Liver (tissue), 9 donors: ENCODE results near the gene FILIP1L. TPM values are rescaled to one million over a fixed set of nuclear protein-coding genes. Genes with fewer than 3 reads are reported as not detected.

Source experiments
- DNase-seq: peaks from one replicate; pipeline ENCODE4 v3.0.0-alpha.2; 2017; ENCODE audit warnings: low spot score
- H3K27ac ChIP-seq, 2 donors: one replicate each; pipeline ENCODE4 v1.7.0; 2013; ENCODE audit warnings: inconsistent platforms in 2 of 2, low read length in 2 of 2, control low read depth in 1 of 2, low read depth in 1 of 2, mild to moderate bottlenecking in 1 of 2
- H3K27me3 ChIP-seq, 4 donors: one replicate each; pipeline versions ENCODE4 v1.6.1 to v1.7.0; 2013; ENCODE audit warnings: low read length in 3 of 4, inconsistent platforms in 1 of 4, mild to moderate bottlenecking in 1 of 4, moderate library complexity in 1 of 4; ENCODE audit not compliant: control insufficient read depth in 4 of 4, insufficient read depth in 4 of 4
- H3K36me3 ChIP-seq, 4 donors: one replicate each; pipeline versions ENCODE4 v1.6.1 to v1.7.0; 2013; ENCODE audit warnings: low read length in 3 of 4, mild to moderate bottlenecking in 3 of 4, low read depth in 1 of 4, moderate library complexity in 1 of 4; ENCODE audit not compliant: control insufficient read depth in 4 of 4, insufficient read depth in 3 of 4
- H3K4me1 ChIP-seq, 4 donors: one replicate each; pipeline versions ENCODE4 v1.6.1 to v1.7.0; 2013; ENCODE audit warnings: low read length in 3 of 4, mild to moderate bottlenecking in 3 of 4, moderate library complexity in 1 of 4; ENCODE audit not compliant: control insufficient read depth in 4 of 4, insufficient read depth in 4 of 4
- H3K4me3 ChIP-seq, 3 donors: one replicate each; pipeline versions ENCODE4 v1.6.1 to v1.7.0; 2013; ENCODE audit warnings: low read length in 3 of 3, control low read depth in 1 of 3, low read depth in 1 of 3, mild to moderate bottlenecking in 1 of 3
- H3K9ac ChIP-seq, 2 donors: one replicate each; pipeline ENCODE4 v1.7.0; 2013; ENCODE audit warnings: low read length in 2 of 2, mild to moderate bottlenecking in 2 of 2, moderate library complexity in 2 of 2, control low read depth in 1 of 2, low read depth in 1 of 2
- H3K9me3 ChIP-seq, 4 donors: one replicate each; pipeline versions ENCODE4 v1.6.1 to v1.7.0; 2013; ENCODE audit warnings: low read length in 3 of 4; ENCODE audit not compliant: control insufficient read depth in 4 of 4
- ATF3 ChIP-seq: IDR thresholded peaks from 2 replicates; pipeline ENCODE4 v1.6.1; 2016; ENCODE audit warnings: antibody characterized with exemption
- CTCF ChIP-seq: fragments of 150-350 bp; IDR thresholded peaks from 2 replicates; pipeline ENCODE4 v1.5.1; 2017; ENCODE audit warnings: improper control_type of control experiment, low read depth, low read length; ENCODE audit not compliant: missing input control
- EGR1 ChIP-seq, 2 donors: IDR thresholded peaks; 2 replicates each; pipeline ENCODE4 v1.6.1; 2016 to 2018; ENCODE audit warnings: antibody characterized with exemption in 2 of 2, low read depth in 2 of 2
- FOXA1 ChIP-seq: IDR thresholded peaks from 2 replicates; pipeline ENCODE4 v1.6.1; 2016; ENCODE audit warnings: antibody characterized with exemption
- FOXA2 ChIP-seq: IDR thresholded peaks from 2 replicates; pipeline ENCODE4 v1.6.1; 2016; ENCODE audit warnings: antibody characterized with exemption
- GABPA ChIP-seq, 2 donors: IDR thresholded peaks in 1 of 2; conservative IDR thresholded peaks in 1 of 2; 2 replicates each; pipeline ENCODE4 v1.6.1; 2016; ENCODE audit warnings: antibody characterized with exemption in 2 of 2, mild to moderate bottlenecking in 1 of 2, moderate library complexity in 1 of 2
- HNF4A ChIP-seq, 2 donors: conservative IDR thresholded peaks; 2 replicates each; pipeline ENCODE4 v1.6.1; 2016; ENCODE audit warnings: antibody characterized with exemption in 2 of 2, mild to moderate bottlenecking in 2 of 2
- HNF4G ChIP-seq: IDR thresholded peaks from 2 replicates; pipeline ENCODE4 v1.6.1; 2016; ENCODE audit warnings: antibody characterized with exemption
- JUND ChIP-seq, 2 donors: IDR thresholded peaks; 2 replicates each; pipeline ENCODE4 v1.6.1; 2016; ENCODE audit warnings: antibody characterized with exemption in 2 of 2
- MAX ChIP-seq: IDR thresholded peaks from 2 replicates; pipeline ENCODE4 v1.6.1; 2016; ENCODE audit warnings: antibody characterized with exemption
- NR2F2 ChIP-seq: IDR thresholded peaks from 2 replicates; pipeline ENCODE4 v1.6.1; 2016; ENCODE audit warnings: antibody characterized with exemption
- RAD21 ChIP-seq, 2 donors: IDR thresholded peaks; 2 replicates each; pipeline ENCODE4 v1.6.1; 2016; ENCODE audit warnings: antibody characterized with exemption in 2 of 2, mild to moderate bottlenecking in 2 of 2
- REST ChIP-seq: IDR thresholded peaks from 2 replicates; pipeline ENCODE4 v1.6.1; 2016; ENCODE audit warnings: antibody characterized with exemption, mild to moderate bottlenecking
- RXRA ChIP-seq, 2 donors: IDR thresholded peaks; 2 replicates each; pipeline ENCODE4 v1.6.1; 2017 to 2018; ENCODE audit warnings: antibody characterized with exemption in 2 of 2, mild to moderate bottlenecking in 1 of 2
- SP1 ChIP-seq: IDR thresholded peaks from 2 replicates; pipeline ENCODE4 v1.6.1; 2018; ENCODE audit warnings: antibody characterized with exemption, mild to moderate bottlenecking
- TAF1 ChIP-seq: conservative IDR thresholded peaks from 2 replicates; pipeline ENCODE4 v1.6.1; 2016; ENCODE audit warnings: antibody characterized with exemption, mild to moderate bottlenecking
- YY1 ChIP-seq: IDR thresholded peaks from 2 replicates; pipeline ENCODE4 v1.6.1; 2016; ENCODE audit warnings: antibody characterized with exemption, mild to moderate bottlenecking
- ZBTB33 ChIP-seq: IDR thresholded peaks from 2 replicates; pipeline ENCODE4 v1.6.1; 2016; ENCODE audit warnings: antibody characterized with exemption
- WGBS: extraction: QIAGEN DNeasy Blood & Tissue Kit; methylation state at CpG from one replicate; pipeline ENCODE4 v1.1.7; 2013; 5-methylcytosine and 5-hydroxymethylcytosine counted together
- polyA plus RNA-seq, 2 donors: library from polyadenylated mRNA; stranded (reverse) in 1 of 2; unstranded in 1 of 2; fragments of 200-250 nt in 1 of 2; fragments of >200 nt in 1 of 2; fragmentation: Nextera tagmentation in 1 of 2; extraction: Ambion mirVana in 1 of 2; gene quantifications; one replicate each; pipeline versions ENCODE4 v1.2.1 to v1.2.3, GENCODE V29; 2013 to 2015
- total RNA-seq, 2 donors: library from RNA; depleted of rRNA; stranded (reverse); fragments of >200 nt; gene quantifications; one replicate each; pipeline ENCODE4 v1.2.3, GENCODE V29; 2014
- donor health status: healthy.
- donor health status: healthy.
- donor health status: healthy.
- donor health status: healthy.
- donor health status: healthy.

Gene FILIP1L
- total and polyA plus RNA-seq, 4 donors: 1.4 to 6.5 (median 1.9) TPM

- no peaks in the 10 kb centered on the region for H3K9me3 ChIP-seq
- H3K4me3 ChIP-seq: no peak overlapping the region
- no peaks in the 10 kb centered on the region for H3K4me1 ChIP-seq
- no peaks in the 10 kb centered on the region for H3K36me3 ChIP-seq
- no peak overlapping the region for H3K27ac ChIP-seq
- H3K27me3 ChIP-seq: no peaks in the 10 kb centered on the region
- H3K9ac ChIP-seq: no peak overlapping the region
- no peak for TF ChIP-seq CTCF
- no peak for TF ChIP-seq REST
- TF ChIP-seq GABPA (IDR thresholded peaks at IDR 0.05 in 1 of 2, conservative IDR thresholded peaks at IDR 0.05 in 1 of 2): no peak
- TF ChIP-seq ATF3: no peak
- TF ChIP-seq NR2F2: no peak
- TF ChIP-seq RXRA (IDR thresholded peaks at IDR 0.05): no peak
- TF ChIP-seq HNF4G: no peak
- no peak for TF ChIP-seq SP1
- no peak for TF ChIP-seq FOXA2
- TF ChIP-seq YY1: no peak
- TF ChIP-seq ZBTB33: no peak
- no peak for TF ChIP-seq FOXA1
- TF ChIP-seq EGR1 (IDR thresholded peaks at IDR 0.05; ENCODE audit: low read depth in 2 of 2): no peak
- TF ChIP-seq RAD21 (IDR thresholded peaks at IDR 0.05): no peak
- TF ChIP-seq TAF1: no peak
- no peak for TF ChIP-seq MAX
- TF ChIP-seq HNF4A (conservative IDR thresholded peaks at IDR 0.05): no peak
- TF ChIP-seq JUND (IDR thresholded peaks at IDR 0.05): no peak
- no peak for DNase-seq
- 84% methylated on average over 5 of the region's 5 CpGs for WGBS
Observed at GRCh38 chr3:100125161-100125938, 11.0 kb upstream of the FILIP1L start.
